Upper lobe of left lung (tissue), 6 donors: ENCODE measurements around the gene CST6. TPM values are rescaled to one million over a fixed set of nuclear protein-coding genes. Genes with fewer than 3 reads are reported as not detected.

Experiments used
- ATAC-seq, 2 donors: fragments of 200-7000 bp; cut with Tn5 transposase; one replicate each; pipeline ENCODE4 v1.9.1; 2022; ENCODE audit warnings: mild to moderate bottlenecking in 2 of 2, moderate library complexity in 2 of 2; ENCODE audit not compliant: low FRiP score in 2 of 2
- DNase-seq, 2 donors: peaks; one replicate each; pipeline ENCODE4 v3.0.0-alpha.2; 2019 to 2020
- H3K27ac ChIP-seq, 4 donors: fragments of 200-600 bp; sonication (generic); one replicate each; pipeline ENCODE4 v1.5.1; 2016 to 2019
- H3K27me3 ChIP-seq, 4 donors: fragments of 200-600 bp; sonication (generic); one replicate each; pipeline ENCODE4 v1.5.1; 2017 to 2019
- H3K36me3 ChIP-seq, 4 donors: fragments of 200-600 bp; sonication (generic); one replicate each; pipeline ENCODE4 v1.5.1; 2016 to 2019
- H3K4me1 ChIP-seq, 4 donors: fragments of 200-600 bp; sonication (generic); one replicate each; pipeline ENCODE4 v1.5.1; 2018 to 2019
- H3K4me3 ChIP-seq, 4 donors: fragments of 200-600 bp; sonication (generic); one replicate each; pipeline ENCODE4 v1.5.1; 2017 to 2019; ENCODE audit warnings: mild to moderate bottlenecking in 2 of 4, moderate library complexity in 1 of 4
- H3K9me3 ChIP-seq, 4 donors: fragments of 200-600 bp; sonication (generic); one replicate each; pipeline ENCODE4 v1.5.1; 2018 to 2019
- EP300 ChIP-seq, 4 donors: sonication (generic); formaldehyde crosslinking; IDR thresholded peaks; one replicate each; pipeline ENCODE4 v1.5.1; 2017; ENCODE audit warnings: antibody characterized with exemption in 4 of 4, control low read depth in 2 of 4
- POLR2A ChIP-seq, 4 donors: fragments of 450-650 bp; IDR thresholded peaks; one replicate each; pipeline ENCODE4 v1.5.1; 2016 to 2017; ENCODE audit warnings: antibody characterized with exemption in 4 of 4, mild to moderate bottlenecking in 2 of 4
- POLR2AphosphoS5 ChIP-seq, 2 donors: sonication (generic); formaldehyde crosslinking; IDR thresholded peaks; one replicate each; pipeline ENCODE4 v1.5.1; 2017; ENCODE audit warnings: antibody characterized with exemption in 2 of 2
- WGBS, 2 donors: methylation state at CpG; one replicate each; pipeline ENCODE4 v1.1.5; 2017 to 2018; 5-methylcytosine and 5-hydroxymethylcytosine counted together
- total RNA-seq, 6 donors: library from RNA; depleted of rRNA in 4 of 6; stranded (reverse); fragments of >200 nt in 4 of 6; gene quantifications; one replicate each; pipeline versions ENCODE4 v1.1.0 to v1.2.1, GENCODE V29; 2016 to 2021
- TF ChIP-seq, protein P1 (sequence below), 6 experiments: fragments of 450-650 bp in 4 of 6; fragments of 200-600 bp in 2 of 6; sonication (generic) in 2 of 6; IDR thresholded peaks; one replicate each; pipeline ENCODE4 v1.5.1; 2016 to 2019; ENCODE audit warnings: antibody characterized with exemption in 6 of 6
- donor health status: DM: no; HTN: no; CAD: no; lungs with moderate emphysema.
- donor health status: DM: no; HTN: yes; CAD: no; lungs with severe emphysema.

CST6 gene
- total RNA-seq, 6 donors from 2014 or later = 12.6 to 68.1 (median 30.5) TPM

DNA sequence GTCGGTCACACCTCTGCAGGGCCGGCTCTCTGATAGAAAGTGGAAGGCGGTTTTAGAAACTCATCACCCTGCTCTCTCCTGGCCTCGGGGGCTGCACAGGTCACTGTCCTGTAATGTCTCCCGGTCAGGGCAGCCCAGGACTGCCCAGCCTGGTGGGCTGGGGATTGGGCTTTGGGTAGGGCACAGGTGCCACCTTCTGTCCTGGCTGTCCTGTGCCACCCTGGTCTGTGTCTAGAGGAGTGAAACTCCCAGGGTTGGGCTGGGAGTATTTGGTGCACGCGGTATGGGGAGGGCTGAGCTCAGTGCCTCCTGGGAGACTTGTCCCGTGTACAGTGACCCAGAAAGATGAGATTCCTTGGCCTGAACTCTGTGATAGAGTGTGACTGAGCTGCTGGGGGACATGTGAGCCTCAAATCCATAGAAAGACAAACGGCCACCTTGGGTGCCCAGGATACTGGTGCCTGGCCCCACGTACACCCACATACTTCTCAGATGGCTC is 32.5 kb upstream of the CST6 start:
- Histone ChIP-seq H3K9me3 (no peaks in the 10 kb centered on the region), H3K27me3 (no peaks in the 10 kb centered on the region), H3K36me3 (peaks cover 11 to 42% (median 37%) of the 10 kb centered on the region in 4 donors), H3K27ac (no peak overlapping the region), H3K4me1 (no peaks in the 10 kb centered on the region), H3K4me3 (no peak overlapping the region)
- DNase-seq = no peak
- TF ChIP-seq, protein P1, sequence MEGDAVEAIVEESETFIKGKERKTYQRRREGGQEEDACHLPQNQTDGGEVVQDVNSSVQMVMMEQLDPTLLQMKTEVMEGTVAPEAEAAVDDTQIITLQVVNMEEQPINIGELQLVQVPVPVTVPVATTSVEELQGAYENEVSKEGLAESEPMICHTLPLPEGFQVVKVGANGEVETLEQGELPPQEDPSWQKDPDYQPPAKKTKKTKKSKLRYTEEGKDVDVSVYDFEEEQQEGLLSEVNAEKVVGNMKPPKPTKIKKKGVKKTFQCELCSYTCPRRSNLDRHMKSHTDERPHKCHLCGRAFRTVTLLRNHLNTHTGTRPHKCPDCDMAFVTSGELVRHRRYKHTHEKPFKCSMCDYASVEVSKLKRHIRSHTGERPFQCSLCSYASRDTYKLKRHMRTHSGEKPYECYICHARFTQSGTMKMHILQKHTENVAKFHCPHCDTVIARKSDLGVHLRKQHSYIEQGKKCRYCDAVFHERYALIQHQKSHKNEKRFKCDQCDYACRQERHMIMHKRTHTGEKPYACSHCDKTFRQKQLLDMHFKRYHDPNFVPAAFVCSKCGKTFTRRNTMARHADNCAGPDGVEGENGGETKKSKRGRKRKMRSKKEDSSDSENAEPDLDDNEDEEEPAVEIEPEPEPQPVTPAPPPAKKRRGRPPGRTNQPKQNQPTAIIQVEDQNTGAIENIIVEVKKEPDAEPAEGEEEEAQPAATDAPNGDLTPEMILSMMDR (IDR thresholded peaks at IDR 0.05) = no peak
- no peak for TF ChIP-seq POLR2AphosphoS5 (IDR thresholded peaks at IDR 0.05)
- TF ChIP-seq POLR2A (IDR thresholded peaks at IDR 0.05) = no peak
- TF ChIP-seq EP300 (IDR thresholded peaks at IDR 0.05) = no peak
- ATAC-seq = no peak
- 82 to 90% methylated on average over 7 to 10 of the region's 10 CpGs for WGBS, 2 donors

DNA sequence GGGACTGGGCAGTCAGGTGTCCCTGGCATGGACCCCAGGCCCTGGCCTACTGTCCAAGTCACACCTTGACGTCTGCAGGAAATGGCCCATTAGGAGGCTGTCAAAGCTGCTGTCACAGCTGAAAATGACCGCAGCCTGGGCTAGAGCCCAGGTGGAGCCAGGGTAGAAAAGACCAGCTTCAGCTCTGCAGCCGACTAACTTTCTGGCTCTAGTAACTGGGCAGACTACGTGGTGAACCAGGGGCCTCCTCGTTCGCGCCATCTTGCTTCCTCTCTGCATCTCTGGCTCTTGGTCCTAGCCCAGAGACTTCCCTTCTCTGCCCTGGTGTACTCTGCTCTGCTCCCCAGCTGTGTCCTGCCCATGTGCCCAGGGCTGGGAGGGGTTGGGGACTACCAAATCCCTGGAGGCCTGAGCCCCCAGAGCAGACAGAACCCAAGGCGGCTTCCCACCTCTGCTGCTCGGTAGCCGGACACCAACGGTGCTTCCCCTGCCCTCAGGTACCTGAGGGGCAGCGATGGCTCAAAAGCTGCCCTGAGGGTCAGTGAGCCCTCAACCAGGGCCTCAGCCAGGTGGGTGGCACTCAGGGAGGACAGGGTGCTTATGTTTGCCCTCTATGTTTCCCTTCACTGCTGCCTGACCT is 30.6 kb upstream of the CST6 start:
- Histone ChIP-seq H3K9me3 (no peaks in the 10 kb centered on the region), H3K36me3 (peaks cover 11 to 39% (median 34%) of the 10 kb centered on the region in 4 donors), H3K27me3 (no peaks in the 10 kb centered on the region), H3K4me1 (no peaks in the 10 kb centered on the region), H3K27ac (no peak overlapping the region), H3K4me3 (no peak overlapping the region)
- TF ChIP-seq POLR2A (IDR thresholded peaks at IDR 0.05) = no peak
- no peak for TF ChIP-seq EP300 (IDR thresholded peaks at IDR 0.05)
- no peak for TF ChIP-seq POLR2AphosphoS5 (IDR thresholded peaks at IDR 0.05)
- TF ChIP-seq, protein P1 (IDR thresholded peaks at IDR 0.05) = no peak
- DNase-seq = peak in 1 of 2 donors; percentile 26
- ATAC-seq = no peak
- 76 to 80% methylated on average over 9 to 11 of the region's 12 CpGs for WGBS, 2 donors

DNA sequence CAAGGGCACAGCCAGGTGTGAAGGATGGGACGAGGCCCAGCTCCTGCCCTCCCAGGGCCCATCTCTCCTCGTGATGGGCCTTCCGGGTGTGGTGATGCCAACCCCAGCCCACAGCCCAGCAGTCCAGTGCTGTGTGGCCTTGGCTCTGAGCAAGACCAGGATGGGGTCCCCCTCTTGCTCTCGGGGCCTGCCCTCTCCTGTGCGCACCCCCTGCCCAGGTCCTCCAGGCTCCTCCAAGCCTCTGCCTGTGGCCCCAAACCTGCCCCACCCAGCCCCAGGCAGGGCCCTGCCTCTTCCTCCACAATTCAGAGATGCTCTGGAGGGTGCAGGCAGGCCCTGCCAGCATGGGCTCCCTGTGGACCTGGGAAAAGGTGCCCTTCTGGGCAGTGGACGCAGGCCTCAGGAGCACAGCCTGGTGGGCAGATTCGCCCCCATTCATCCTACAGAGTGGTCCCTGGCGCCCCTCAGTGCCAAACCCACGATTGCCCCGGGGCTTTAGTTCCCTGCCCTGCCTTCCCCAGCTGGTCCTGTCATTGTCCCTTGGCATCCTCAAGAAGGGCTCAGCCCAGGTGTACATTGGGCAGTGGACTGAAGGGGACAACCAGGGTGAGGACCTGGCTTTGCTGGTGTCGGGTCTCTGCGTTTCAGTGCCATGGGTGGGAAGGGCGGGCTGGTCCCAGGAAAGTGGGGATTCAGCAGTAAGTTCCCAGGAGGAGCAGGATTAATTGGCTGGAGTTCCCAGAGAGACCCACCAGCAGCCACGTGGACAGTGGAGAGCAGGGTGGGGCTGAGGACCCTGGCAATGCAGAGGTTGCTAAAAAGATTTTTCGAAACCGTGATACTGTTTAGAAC is 29.6 kb upstream of the CST6 start:
- TF ChIP-seq POLR2A (IDR thresholded peaks at IDR 0.05) (no peak), EP300 (IDR thresholded peaks at IDR 0.05) (no peak), POLR2AphosphoS5 (IDR thresholded peaks at IDR 0.05) (no peak)
- TF ChIP-seq, protein P1 (IDR thresholded peaks at IDR 0.05) = no peak
- H3K27ac ChIP-seq = no peak overlapping the region

DNA sequence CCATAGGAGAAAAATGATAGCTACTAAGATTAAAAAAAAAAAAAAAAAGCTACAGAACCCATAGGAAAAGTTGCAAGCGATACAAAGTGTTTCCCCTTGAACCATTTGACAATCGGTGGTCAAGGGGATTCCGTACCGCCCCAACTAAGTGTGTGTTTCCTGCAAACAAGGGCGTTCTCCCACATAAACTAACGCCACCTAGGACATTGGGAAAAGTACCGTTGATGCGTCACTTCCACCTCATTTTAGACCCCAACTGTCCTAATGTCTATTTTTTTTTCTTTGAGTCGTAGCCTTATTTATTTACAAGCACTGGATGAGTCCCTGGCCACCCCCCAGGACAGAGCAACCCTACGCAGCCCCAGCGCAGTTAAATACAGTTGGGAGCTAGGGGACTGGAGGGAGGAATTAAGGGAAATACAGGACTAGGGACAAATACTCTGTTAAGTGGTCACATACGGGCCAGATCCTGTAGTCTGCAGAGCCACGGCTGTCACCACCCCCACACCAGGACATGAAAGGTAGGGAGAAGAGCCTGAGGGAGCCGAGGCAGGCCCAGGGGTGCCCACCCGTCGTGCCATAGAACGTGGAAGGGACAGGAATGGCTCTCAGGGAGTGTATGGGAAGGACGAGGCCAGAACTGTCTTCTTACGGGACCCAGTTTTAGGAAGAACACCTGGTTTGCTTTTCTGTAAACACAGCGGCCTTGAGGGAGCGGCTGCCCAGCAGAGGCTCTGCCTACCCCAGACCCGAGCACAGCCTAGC is 28.8 kb upstream of the CST6 start:
- Histone ChIP-seq H3K4me1 (no peaks in the 10 kb centered on the region), H3K4me3 (no peak overlapping the region), H3K27ac (no peak overlapping the region), H3K9me3 (no peaks in the 10 kb centered on the region), H3K36me3 (peaks cover 9 to 21% (median 16%) of the 10 kb centered on the region in 4 donors), H3K27me3 (no peaks in the 10 kb centered on the region)
- WGBS, 2 donors = 77 to 86% methylated on average over 20 to 21 of the region's 22 CpGs
- no peak for TF ChIP-seq POLR2A (IDR thresholded peaks at IDR 0.05)
- no peak for TF ChIP-seq EP300 (IDR thresholded peaks at IDR 0.05)
- TF ChIP-seq POLR2AphosphoS5 (IDR thresholded peaks at IDR 0.05) = no peak
- TF ChIP-seq, protein P1 (IDR thresholded peaks at IDR 0.05) = no peak
- DNase-seq = peak in 1 of 2 donors; percentile 37
- ATAC-seq = no peak

More for the DNA sequence above, 29.6 kb upstream of the CST6 start:
- WGBS, 2 donors = 74 to 78% methylated on average over 6 to 15 of the region's 16 CpGs
- no peaks in the 10 kb centered on the region for H3K9me3 ChIP-seq
- peaks cover 11 to 29% (median 24%) of the 10 kb centered on the region in 4 donors for H3K36me3 ChIP-seq
- DNase-seq = peak in 1 of 2 donors; percentile 66
- ATAC-seq = no peak
- no peaks in the 10 kb centered on the region for H3K4me1 ChIP-seq
- no peaks in the 10 kb centered on the region for H3K27me3 ChIP-seq
- H3K4me3 ChIP-seq = no peak overlapping the region
